GM19324 (cell line): ENCODE results near the gene RNASE8.

Experiments used
- ATAC-seq: cut with Tn5 transposase; IDR thresholded peaks from one replicate; pipeline ENCODE4 v1.9.1; 2021; ENCODE audit warnings: mild to moderate bottlenecking, moderate library complexity; ENCODE audit not compliant: unreplicated experiment, low FRiP score

Gene RNASE8

GRCh38 chr14:21090194-21090939 lies 32.7 kb downstream of the RNASE8 start:
- ATAC-seq = no peak

DNA sequence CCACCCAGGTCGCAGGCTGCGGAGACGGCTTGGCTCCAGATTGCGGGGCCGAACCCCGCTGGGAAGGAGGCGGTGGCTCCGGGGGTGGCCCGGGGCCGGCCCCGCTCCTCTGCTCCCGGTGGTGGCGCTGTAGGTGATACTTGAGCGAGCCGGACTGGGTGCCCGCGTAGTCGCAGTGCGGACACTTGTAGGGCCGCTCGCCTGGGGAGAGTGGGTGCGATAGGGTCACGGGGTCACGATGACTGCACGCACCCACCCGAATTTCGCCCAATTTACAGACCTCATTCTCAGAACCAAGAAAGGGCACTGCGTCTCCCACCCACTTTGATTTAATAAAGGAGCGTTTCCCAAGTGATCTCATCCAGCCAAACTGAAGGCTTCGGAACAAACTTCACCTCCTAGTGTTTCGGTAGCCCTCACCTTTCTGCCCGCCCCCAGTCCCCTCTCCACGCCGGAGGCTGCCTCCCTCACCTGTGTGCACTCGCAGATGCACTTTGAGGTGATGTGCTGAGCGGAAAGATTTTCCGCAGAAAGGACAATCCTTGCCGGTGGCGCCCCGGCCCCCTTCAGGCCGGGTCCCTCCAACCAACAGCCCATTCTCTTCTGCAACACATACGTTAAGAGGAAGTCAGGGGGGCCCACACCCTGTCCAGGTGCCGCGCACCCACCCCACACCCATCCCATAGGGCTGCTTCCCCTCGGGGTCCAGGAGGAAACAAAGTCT lies 33.5 kb downstream of the RNASE8 start:
- no peak for ATAC-seq

GRCh38 chr14:21091821-21092272 lies 34.2 kb downstream of the RNASE8 start:
- ATAC-seq = no peak

GRCh38 chr14:21092273-21093011 lies 34.8 kb downstream of the RNASE8 start:
- peak; percentile 73 for ATAC-seq

GRCh38 chr14:21093018-21093417 lies 35.4 kb downstream of the RNASE8 start:
- ATAC-seq = no peak

DNA sequence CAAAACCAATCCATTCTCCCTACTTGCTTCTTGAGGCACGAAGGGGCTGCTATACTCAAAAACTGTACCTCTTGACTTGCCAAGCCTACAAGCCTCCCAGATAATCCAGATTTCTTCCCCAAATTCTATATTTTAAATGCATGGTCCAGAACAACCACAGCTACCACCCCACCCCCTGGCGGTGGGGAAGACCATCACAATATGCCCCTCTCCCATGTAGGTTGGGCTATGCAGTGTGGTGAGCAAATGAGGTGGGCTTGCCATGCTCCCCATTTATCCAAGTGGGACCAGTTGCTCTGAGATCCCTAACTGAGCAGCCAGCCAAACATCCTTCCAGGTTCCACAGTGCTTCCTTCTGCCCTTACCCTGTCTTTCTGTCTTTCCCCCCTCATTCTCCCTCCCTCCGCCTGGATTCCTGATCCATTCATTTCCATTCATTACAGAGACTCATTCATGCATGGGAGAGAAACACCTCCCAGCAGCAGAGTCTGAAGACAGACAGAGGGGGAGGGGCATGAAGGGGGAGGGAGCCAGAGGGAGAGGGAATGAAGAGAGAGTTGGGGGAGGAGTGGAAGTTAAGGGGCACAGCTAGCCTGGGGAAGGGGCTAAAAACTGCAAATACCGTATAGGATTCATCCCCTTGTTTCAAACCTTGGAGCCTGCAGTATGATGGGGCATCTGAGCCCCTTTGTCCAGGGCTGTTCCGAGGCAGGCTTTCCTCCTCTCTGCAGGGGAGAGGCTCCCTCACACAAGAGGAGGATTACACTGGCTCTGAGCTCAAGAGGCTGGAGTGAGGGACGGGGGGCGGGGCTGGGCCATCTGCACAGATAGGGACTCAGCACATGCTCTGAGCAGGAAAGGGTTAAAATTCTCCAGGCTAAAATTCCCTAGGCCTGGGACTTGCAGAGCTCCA lies 36.4 kb downstream of the RNASE8 start:
- no peak for ATAC-seq

GRCh38 chr14:21095430-21096205 lies 38.0 kb downstream of the RNASE8 start:
- no peak for ATAC-seq

DNA sequence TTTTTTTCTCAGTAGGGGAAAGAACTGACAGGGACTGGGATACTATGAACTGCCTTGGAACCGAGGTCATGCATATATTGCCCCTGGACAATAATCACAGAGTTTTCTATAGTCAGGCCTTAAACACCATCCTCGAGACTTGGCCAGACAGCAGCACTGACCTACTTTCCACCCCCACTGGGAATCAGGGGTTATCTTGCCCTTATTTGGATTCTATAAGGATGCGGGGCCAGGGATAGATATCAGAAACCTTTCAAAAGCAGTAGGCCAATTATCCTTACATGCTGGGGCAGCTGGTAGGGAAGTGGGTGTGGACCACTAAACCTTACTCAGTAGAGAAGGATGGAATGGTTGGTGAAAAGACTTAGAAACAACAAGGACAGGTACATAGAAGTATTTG lies 38.8 kb downstream of the RNASE8 start:
- no peak for ATAC-seq

DNA sequence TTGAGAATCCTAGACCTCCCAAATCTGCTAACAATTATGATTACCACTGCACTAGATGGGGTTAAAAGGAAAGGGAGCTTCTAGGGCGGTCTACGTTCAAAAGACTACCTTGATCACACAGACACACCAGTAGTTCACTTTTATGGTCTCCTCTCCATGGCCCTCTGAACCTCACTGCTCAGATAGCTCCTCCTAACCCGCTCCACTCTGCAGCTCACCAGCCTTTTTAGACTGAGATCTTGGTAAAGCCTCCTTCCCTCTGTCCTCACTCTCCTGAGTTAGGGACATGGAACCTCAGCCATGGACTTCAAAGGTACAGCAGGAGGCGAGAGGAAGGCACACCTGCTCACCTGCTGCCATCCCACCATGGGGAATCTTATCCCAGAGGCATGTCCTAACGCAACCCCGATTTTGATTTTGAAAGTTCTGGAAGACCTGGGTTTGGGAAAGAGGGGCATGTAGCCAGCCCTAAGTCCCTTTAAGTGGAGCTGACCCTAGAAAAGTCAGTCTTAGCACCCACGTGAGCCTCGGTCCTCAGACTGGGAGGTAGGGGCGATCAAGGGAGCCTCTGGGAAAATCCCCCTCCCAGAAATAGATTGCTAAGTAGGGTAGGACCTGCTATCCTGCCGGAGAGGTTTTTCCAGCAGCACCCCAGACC lies 39.5 kb downstream of the RNASE8 start:
- no peak for ATAC-seq

- no peak for ATAC-seq
Measured at GRCh38 chr14:21097636-21098075, 40.0 kb downstream of the RNASE8 start.

- no peak for ATAC-seq
Measured at GRCh38 chr14:21098076-21098891, 40.7 kb downstream of the RNASE8 start, which contains the start of gene ZNF219. Gene ZNF219, minus strand, starts transcription at chr14:21098655. Its CDS starts 5,064 bp downstream, at chr14:21093591.

- no peak for ATAC-seq
Measured at GRCh38 chr14:21098892-21099595, 41.4 kb downstream of the RNASE8 start.

- ATAC-seq = no peak
Measured at GRCh38 chr14:21099596-21099985, 42.0 kb downstream of the RNASE8 start.

DNA sequence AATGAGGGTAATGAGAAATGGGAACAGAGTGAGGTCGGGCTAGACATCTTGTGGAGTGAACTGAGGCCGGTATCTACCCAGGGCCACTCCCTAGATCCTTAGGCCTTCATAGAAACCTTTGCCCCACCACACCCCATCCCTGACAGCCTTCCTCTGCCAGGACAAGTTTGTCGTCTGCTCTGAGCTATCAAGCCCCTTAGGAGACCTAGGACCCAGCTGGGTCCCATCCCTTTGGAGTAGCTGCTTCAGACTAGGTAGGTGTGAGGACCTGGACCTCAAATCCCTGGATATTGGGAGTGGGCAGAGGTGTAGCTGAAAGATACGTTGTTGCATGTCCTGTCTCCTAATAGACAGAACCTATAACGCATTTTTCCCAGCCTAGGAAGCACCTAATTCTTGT lies 43.3 kb downstream of the RNASE8 start, which contains the start of gene TMEM253:
Gene TMEM253 (plus strand): TSS at position 136 of the 400 bp plus-strand sequence. CDS start 278 bp downstream, outside the sequence.
- ATAC-seq = no peak

DNA sequence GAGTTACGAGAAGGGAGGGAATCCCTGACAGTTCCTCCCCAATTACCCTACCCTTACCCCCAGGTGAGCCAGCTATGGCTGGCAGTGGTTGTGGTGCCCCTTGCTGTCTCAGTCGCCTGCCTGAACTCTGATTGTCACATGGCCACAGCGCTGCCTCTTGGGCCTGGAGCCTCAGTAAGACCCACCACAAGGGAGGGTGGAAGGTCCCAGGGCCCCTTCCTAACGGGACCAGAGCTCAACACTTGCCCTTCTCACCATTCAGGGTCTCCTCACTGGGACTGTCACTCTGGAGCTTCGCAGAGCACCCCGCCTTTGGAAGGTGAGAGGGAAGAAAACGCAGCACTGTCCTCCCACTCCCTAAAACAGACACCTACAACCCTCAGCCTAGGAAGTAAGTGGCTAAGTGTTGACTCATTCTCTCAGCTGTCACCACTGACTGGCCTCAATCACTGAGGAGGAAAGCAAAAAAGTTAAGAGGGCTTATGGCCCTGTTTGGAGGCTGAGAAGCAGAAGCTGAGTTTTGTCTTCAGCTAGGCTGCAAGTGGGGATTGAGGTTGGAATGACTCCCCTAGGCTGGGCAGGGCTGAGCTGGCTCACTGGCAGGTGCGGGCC lies 44.3 kb downstream of the RNASE8 start:
- no peak for ATAC-seq

GRCh38 chr14:21102521-21103410 lies 45.1 kb downstream of the RNASE8 start:
- ATAC-seq = no peak
